ENCODE data around the gene FXN. TPM values are rescaled to one million over a fixed set of nuclear protein-coding genes. Genes with fewer than 3 reads are reported as not detected.

FXN gene
- polyA plus RNA-seq, 1 of the 3 experiments (the other 2 are of a cell fraction) = 15.7 TPM

GRCh38 chr9:69136185-69136584 is 100.6 kb downstream of the FXN start:
- H3F3A ChIP-seq (replicated peaks; ENCODE audit: insufficient read depth) = peaks cover 8% of the 10 kb centered on the region
- H3K27me3 ChIP-seq (ENCODE audit: insufficient read depth) = no peaks in the 10 kb centered on the region
- no peaks in the 10 kb centered on the region for H3K9me2 ChIP-seq
- ChIA-PET POLR2A (no interaction called here), CTCF (interaction anchor here (1.0 to 2.2 kb wide), 3 partner anchors 14 to 82 kb away, joined by 4 to 6 read pairs (median 5); no protein-coding TSS in a partner anchor)
- H4K20me1 ChIP-seq (ENCODE audit: insufficient read depth) = no peaks in the 10 kb centered on the region
- DNase-seq = no peak
- H3K4me1 ChIP-seq (ENCODE audit: control insufficient read depth in 1 of 2, insufficient read depth in 2 of 2, low read depth in 1 of 2, low read length in 1 of 2) = peaks cover 7 to 10% of the 10 kb centered on the region in 2 experiments; a peak in 3 of 4 replicates
- no peak overlapping the region for H3K27ac ChIP-seq (ENCODE audit: low read depth in 2 of 2, low read length in 1 of 2)
- no peaks in the 10 kb centered on the region for H3K79me2 ChIP-seq (ENCODE audit: insufficient read depth)
- H3K9me3 ChIP-seq = no peaks in the 10 kb centered on the region
- H2AFZ ChIP-seq (ENCODE audit: low read depth) = no peak overlapping the region
- no peak overlapping the region for H3K4me3 ChIP-seq (ENCODE audit: low read depth in 2 of 2, low read length in 1 of 2)
- 95% methylated on average over 2 of the region's 2 CpGs for WGBS (ENCODE audit: low lambda C conversion rate)
- H3K9ac ChIP-seq = no peak overlapping the region
- H3K36me3 ChIP-seq (replicated peaks in 1 of 2; ENCODE audit: control insufficient read depth in 1 of 2, insufficient read depth in 2 of 2, low read length in 1 of 2) = no peaks in the 10 kb centered on the region
- TF ChIP-seq RCOR1 (IDR thresholded peaks at IDR 0.05; ENCODE audit: low read length) (no peak), TEAD4 (IDR thresholded peaks at IDR 0.05; ENCODE audit: borderline replicate concordance, insufficient read depth) (no peak), CTCF (IDR thresholded peaks at IDR 0.05) (no peak), ELF1 (IDR thresholded peaks at IDR 0.05) (no peak)
- TF ChIP-seq, protein P1, sequence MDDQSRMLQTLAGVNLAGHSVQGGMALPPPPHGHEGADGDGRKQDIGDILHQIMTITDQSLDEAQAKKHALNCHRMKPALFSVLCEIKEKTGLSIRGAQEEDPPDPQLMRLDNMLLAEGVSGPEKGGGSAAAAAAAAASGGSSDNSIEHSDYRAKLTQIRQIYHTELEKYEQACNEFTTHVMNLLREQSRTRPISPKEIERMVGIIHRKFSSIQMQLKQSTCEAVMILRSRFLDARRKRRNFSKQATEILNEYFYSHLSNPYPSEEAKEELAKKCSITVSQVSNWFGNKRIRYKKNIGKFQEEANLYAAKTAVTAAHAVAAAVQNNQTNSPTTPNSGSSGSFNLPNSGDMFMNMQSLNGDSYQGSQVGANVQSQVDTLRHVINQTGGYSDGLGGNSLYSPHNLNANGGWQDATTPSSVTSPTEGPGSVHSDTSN (IDR thresholded peaks at IDR 0.05) = no peak
- no peak overlapping the region for H3K4me2 ChIP-seq

GRCh38 chr9:69136779-69137178 is 101.2 kb downstream of the FXN start:
- Histone ChIP-seq H3F3A (replicated peaks; ENCODE audit: insufficient read depth) (peaks cover 4% of the 10 kb centered on the region), H3K27ac (ENCODE audit: low read depth in 2 of 2, low read length in 1 of 2) (no peak overlapping the region), H3K9ac (no peak overlapping the region), H4K20me1 (ENCODE audit: insufficient read depth) (no peaks in the 10 kb centered on the region), H3K9me3 (no peaks in the 10 kb centered on the region), H3K27me3 (ENCODE audit: insufficient read depth) (no peaks in the 10 kb centered on the region), H2AFZ (ENCODE audit: low read depth) (no peak overlapping the region), H3K36me3 (replicated peaks in 1 of 2; ENCODE audit: control insufficient read depth in 1 of 2, insufficient read depth in 2 of 2, low read length in 1 of 2) (no peaks in the 10 kb centered on the region), H3K4me1 (ENCODE audit: control insufficient read depth in 1 of 2, insufficient read depth in 2 of 2, low read depth in 1 of 2, low read length in 1 of 2) (peaks cover 1 to 4% of the 10 kb centered on the region in 2 experiments; a peak in 2 of 4 replicates), H3K79me2 (ENCODE audit: insufficient read depth) (no peaks in the 10 kb centered on the region), H3K9me2 (no peaks in the 10 kb centered on the region), H3K4me2 (no peak overlapping the region), H3K4me3 (ENCODE audit: low read depth in 2 of 2, low read length in 1 of 2) (no peak overlapping the region)
- WGBS (ENCODE audit: low lambda C conversion rate) = 85% methylated on average over 7 of the region's 7 CpGs
- POLR2A ChIA-PET = no interaction called here
- TF ChIP-seq POLR2AphosphoS5 (IDR thresholded peaks at IDR 0.05; ENCODE audit: low read depth, low read length) = no peak
- TF ChIP-seq RXRA (IDR thresholded peaks at IDR 0.05; ENCODE audit: borderline replicate concordance, low read depth) = no peak
- no peak for TF ChIP-seq ELF1 (IDR thresholded peaks at IDR 0.05)
- TF ChIP-seq, protein P2, sequence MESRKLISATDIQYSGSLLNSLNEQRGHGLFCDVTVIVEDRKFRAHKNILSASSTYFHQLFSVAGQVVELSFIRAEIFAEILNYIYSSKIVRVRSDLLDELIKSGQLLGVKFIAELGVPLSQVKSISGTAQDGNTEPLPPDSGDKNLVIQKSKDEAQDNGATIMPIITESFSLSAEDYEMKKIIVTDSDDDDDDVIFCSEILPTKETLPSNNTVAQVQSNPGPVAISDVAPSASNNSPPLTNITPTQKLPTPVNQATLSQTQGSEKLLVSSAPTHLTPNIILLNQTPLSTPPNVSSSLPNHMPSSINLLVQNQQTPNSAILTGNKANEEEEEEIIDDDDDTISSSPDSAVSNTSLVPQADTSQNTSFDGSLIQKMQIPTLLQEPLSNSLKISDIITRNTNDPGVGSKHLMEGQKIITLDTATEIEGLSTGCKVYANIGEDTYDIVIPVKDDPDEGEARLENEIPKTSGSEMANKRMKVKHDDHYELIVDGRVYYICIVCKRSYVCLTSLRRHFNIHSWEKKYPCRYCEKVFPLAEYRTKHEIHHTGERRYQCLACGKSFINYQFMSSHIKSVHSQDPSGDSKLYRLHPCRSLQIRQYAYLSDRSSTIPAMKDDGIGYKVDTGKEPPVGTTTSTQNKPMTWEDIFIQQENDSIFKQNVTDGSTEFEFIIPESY (IDR thresholded peaks at IDR 0.05; ENCODE audit: borderline replicate concordance, low read depth) = no peak
- no peak for TF ChIP-seq CTCF (IDR thresholded peaks at IDR 0.05)
- CTCF ChIA-PET = interaction anchor here (1.0 to 2.2 kb wide), 3 partner anchors 15 to 83 kb away, joined by 4 to 6 read pairs (median 5); no protein-coding TSS in a partner anchor
- no peak for DNase-seq
